Neural progenitor cell (in vitro differentiated cells): ENCODE measurements around the gene RPL5.

Experiments used
- EZH2 ChIP-seq: fragments of 200-600 bp; sonication (generic); IDR thresholded peaks from 2 replicates; pipeline ENCODE4 v1.6.1; 2017; ENCODE audit warnings: antibody characterized with exemption, mild to moderate bottlenecking, moderate library complexity
- TF ChIP-seq, protein P1 (sequence below): fragments of 200-600 bp; sonication (generic); IDR thresholded peaks from 2 replicates; pipeline ENCODE4 v1.5.1; 2017; ENCODE audit warnings: antibody characterized with exemption, mild to moderate bottlenecking

DNA sequence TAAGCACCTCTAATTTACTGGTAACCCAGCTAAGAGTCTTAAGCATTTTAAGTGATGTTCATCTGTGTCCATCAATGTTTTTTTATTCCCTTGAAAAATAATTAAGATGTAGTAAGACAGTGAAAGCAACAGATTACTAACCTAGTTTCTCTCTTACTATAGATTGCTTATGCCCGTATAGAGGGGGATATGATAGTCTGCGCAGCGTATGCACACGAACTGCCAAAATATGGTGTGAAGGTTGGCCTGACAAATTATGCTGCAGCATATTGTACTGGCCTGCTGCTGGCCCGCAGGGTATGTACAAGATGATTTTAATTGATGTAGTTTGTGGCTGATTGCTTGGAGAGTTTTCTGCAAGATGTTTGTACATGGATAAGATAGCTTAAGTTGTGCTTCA is 2.8 kb downstream of the RPL5 start:
- TF ChIP-seq, protein P1, sequence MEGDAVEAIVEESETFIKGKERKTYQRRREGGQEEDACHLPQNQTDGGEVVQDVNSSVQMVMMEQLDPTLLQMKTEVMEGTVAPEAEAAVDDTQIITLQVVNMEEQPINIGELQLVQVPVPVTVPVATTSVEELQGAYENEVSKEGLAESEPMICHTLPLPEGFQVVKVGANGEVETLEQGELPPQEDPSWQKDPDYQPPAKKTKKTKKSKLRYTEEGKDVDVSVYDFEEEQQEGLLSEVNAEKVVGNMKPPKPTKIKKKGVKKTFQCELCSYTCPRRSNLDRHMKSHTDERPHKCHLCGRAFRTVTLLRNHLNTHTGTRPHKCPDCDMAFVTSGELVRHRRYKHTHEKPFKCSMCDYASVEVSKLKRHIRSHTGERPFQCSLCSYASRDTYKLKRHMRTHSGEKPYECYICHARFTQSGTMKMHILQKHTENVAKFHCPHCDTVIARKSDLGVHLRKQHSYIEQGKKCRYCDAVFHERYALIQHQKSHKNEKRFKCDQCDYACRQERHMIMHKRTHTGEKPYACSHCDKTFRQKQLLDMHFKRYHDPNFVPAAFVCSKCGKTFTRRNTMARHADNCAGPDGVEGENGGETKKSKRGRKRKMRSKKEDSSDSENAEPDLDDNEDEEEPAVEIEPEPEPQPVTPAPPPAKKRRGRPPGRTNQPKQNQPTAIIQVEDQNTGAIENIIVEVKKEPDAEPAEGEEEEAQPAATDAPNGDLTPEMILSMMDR = no peak
- no peak for TF ChIP-seq EZH2
